Measurements from ENCODE around the gene GALM.
"Not testable (repeated sequence)": the region's sequence is repeated elsewhere in the genome, so short reads cannot be mapped to it uniquely, and the experiment has no call there.

The GALM gene

GRCh38 chr2:38740851-38741731 lies 75.2 kb downstream of the GALM start:
- DNase-seq (ENCODE audit: low read depth): no peak

GRCh38 chr2:38742797-38743559 lies 77.1 kb downstream of the GALM start:
- no peak for DNase-seq (ENCODE audit: low read depth)

- no peak for DNase-seq (ENCODE audit: low read depth)
These were observed 77.9 kb downstream of the GALM start for GRCh38 chr2:38743672-38744398.

- DNase-seq (ENCODE audit: low read depth): no peak
These were observed 78.5 kb downstream of the GALM start for GRCh38 chr2:38744399-38744780.

- no peak for DNase-seq (ENCODE audit: low read depth)
These were observed 79.4 kb downstream of the GALM start for GRCh38 chr2:38745267-38745666.

- no peak for DNase-seq (ENCODE audit: low read depth)
These were observed 81.1 kb downstream of the GALM start for GRCh38 chr2:38747007-38747424.

- no peak for DNase-seq (ENCODE audit: low read depth)
These were observed 81.9 kb downstream of the GALM start for GRCh38 chr2:38747819-38748218.

- DNase-seq (ENCODE audit: low read depth): no peak
These were observed 82.5 kb downstream of the GALM start for GRCh38 chr2:38748391-38748790.

- no peak for DNase-seq (ENCODE audit: low read depth)
These were observed 83.3 kb downstream of the GALM start for GRCh38 chr2:38748943-38749804.

- DNase-seq (ENCODE audit: low read depth): peak; percentile 19
These were observed 84.3 kb downstream of the GALM start for GRCh38 chr2:38750011-38750890.

GRCh38 chr2:38750891-38751595 lies 85.1 kb downstream of the GALM start, which contains the start of gene SRSF7:
TSS of gene SRSF7 (minus strand) at chr2:38751361. CDS start at chr2:38751256, 105 bp downstream.
- DNase-seq (ENCODE audit: low read depth): peak; percentile 99

GRCh38 chr2:38751596-38752410 lies 85.9 kb downstream of the GALM start:
- DNase-seq (ENCODE audit: low read depth): no peak

- DNase-seq (ENCODE audit: low read depth): no peak
These were observed 88.1 kb downstream of the GALM start for GRCh38 chr2:38754049-38754448.

- DNase-seq (ENCODE audit: low read depth): no peak
These were observed 88.6 kb downstream of the GALM start for GRCh38 chr2:38754506-38754905.

GRCh38 chr2:38755891-38756290 lies 90.0 kb downstream of the GALM start:
- DNase-seq (ENCODE audit: low read depth): not testable (repeated sequence)

- DNase-seq (ENCODE audit: low read depth): no peak
These were observed 97.3 kb downstream of the GALM start for GRCh38 chr2:38763228-38763627.

GRCh38 chr2:38763728-38764127 lies 97.8 kb downstream of the GALM start:
- DNase-seq (ENCODE audit: low read depth): no peak

- no peak for DNase-seq (ENCODE audit: low read depth)
These were observed 99.2 kb downstream of the GALM start for GRCh38 chr2:38765149-38765548.

GRCh38 chr2:38765551-38765950 lies 99.6 kb downstream of the GALM start:
- no peak for DNase-seq (ENCODE audit: low read depth)

Measured in stimulated activated CD8-positive, alpha-beta memory T cell treated with anti-CD3 and anti-CD28 coated beads, Interleukin-15, amount 100 ng/mL, for 24 hours (primary cell).